HepG2 (cell line): ENCODE measurements around the gene CD300LF. TPM values are rescaled to one million over a fixed set of nuclear protein-coding genes. Genes with fewer than 3 reads are reported as not detected.

ENCODE experiments used
- FOXP4 ChIP-seq: sonication (generic); formaldehyde crosslinking; IDR thresholded peaks from 2 replicates; pipeline ENCODE4 v1.4.0; 2020; ENCODE audit warnings: missing genetic modification reagents
- KLF12 ChIP-seq: sonication (generic); formaldehyde crosslinking; IDR thresholded peaks from 2 replicates; pipeline ENCODE4 v1.4.0; 2020; ENCODE audit warnings: missing genetic modification reagents, borderline replicate concordance
- NR2C2 ChIP-seq: sonication (generic); formaldehyde crosslinking; IDR thresholded peaks from 2 replicates; pipeline ENCODE4 v1.4.0; 2020; ENCODE audit warnings: missing genetic modification reagents, mild to moderate bottlenecking, moderate library complexity, borderline replicate concordance
- RFX1 ChIP-seq: fragments of 450-650 bp; IDR thresholded peaks from 2 replicates; pipeline ENCODE4 v1.6.1; 2017
- RXRA ChIP-seq: sonication (generic); formaldehyde crosslinking; IDR thresholded peaks from 2 replicates; pipeline ENCODE4 v1.5.1; 2020; ENCODE audit warnings: missing genetic modification reagents
- SETDB1 ChIP-seq: sonication (generic); formaldehyde crosslinking; IDR thresholded peaks from 2 replicates; pipeline ENCODE4 v1.5.1; 2020; ENCODE audit warnings: missing genetic modification reagents, mild to moderate bottlenecking, borderline replicate concordance
- SRF ChIP-seq: IDR thresholded peaks from 2 replicates; pipeline ENCODE4 v1.6.1; 2011; ENCODE audit warnings: mild to moderate bottlenecking, low read depth, low read length, moderate library complexity
- TARDBP ChIP-seq: sonication (generic); formaldehyde crosslinking; IDR thresholded peaks from 2 replicates; pipeline ENCODE4 v1.8.0; 2022; ENCODE audit warnings: mild to moderate bottlenecking, missing genetic modification reagents
- TEF ChIP-seq: sonication (generic); formaldehyde crosslinking; IDR thresholded peaks from 2 replicates; pipeline ENCODE4 v1.5.0; 2020; ENCODE audit warnings: missing genetic modification reagents
- ZNF280B ChIP-seq: sonication (generic); formaldehyde crosslinking; IDR thresholded peaks from 2 replicates; pipeline ENCODE4 v1.5.0; 2020; ENCODE audit warnings: missing genetic modification reagents, mild to moderate bottlenecking, borderline replicate concordance
- ZNF296 ChIP-seq: sonication (generic); formaldehyde crosslinking; conservative IDR thresholded peaks from 2 replicates; pipeline ENCODE4 v1.5.0; 2020; ENCODE audit warnings: mild to moderate bottlenecking, missing genetic modification reagents
- ZNF431 ChIP-seq: sonication (generic); formaldehyde crosslinking; IDR thresholded peaks from 2 replicates; pipeline ENCODE4 v1.9.0; 2022; ENCODE audit warnings: missing genetic modification reagents, low read depth, mild to moderate bottlenecking, borderline replicate concordance
- ZNF549 ChIP-seq: sonication (generic); formaldehyde crosslinking; IDR thresholded peaks from 2 replicates; pipeline ENCODE4 v1.5.0; 2020; ENCODE audit warnings: missing genetic modification reagents
- ZNF557 ChIP-seq: sonication (generic); formaldehyde crosslinking; IDR thresholded peaks from 2 replicates; pipeline ENCODE4 v1.4.0; 2020; ENCODE audit warnings: missing genetic modification reagents
- ZNF768 ChIP-seq: sonication (generic); formaldehyde crosslinking; IDR thresholded peaks from 2 replicates; pipeline ENCODE4 v1.4.0; 2020; ENCODE audit warnings: missing genetic modification reagents
- polyA plus RNA-seq, 8 experiments: library from polyadenylated mRNA; depleted of rRNA in 3 of 8; stranded (reverse) in 7 of 8; unstranded in 1 of 8; fragments of >200 nt; fragmentation: Illumina TruSeq in 4 of 8; extraction: Trizol in 4 of 8; gene quantifications; 2 replicates each; pipeline versions ENCODE4 v1.2.1 to v1.2.3, GENCODE V29; 2011 to 2016; ENCODE audit warnings: low read depth in 4 of 8, missing spikeins in 1 of 8, mixed read lengths in 1 of 8; ENCODE audit not compliant: insufficient read depth in 1 of 8
- total RNA-seq, 5 experiments: library from RNA; depleted of rRNA; stranded (reverse); fragments of >200 nt; fragmentation: Illumina TruSeq; extraction: Trizol; gene quantifications; 2 replicates each; pipeline ENCODE4 v1.2.3, GENCODE V29; 2016; ENCODE audit warnings: low read depth in 1 of 5
- TF ChIP-seq, protein P1 (sequence below): IDR thresholded peaks from 2 replicates; pipeline ENCODE4 v1.6.1; 2016; ENCODE audit warnings: missing biosample characterization, missing genetic modification reagents, low read depth
- TF ChIP-seq, protein P2 (sequence below): sonication (generic); formaldehyde crosslinking; IDR thresholded peaks from 2 replicates; pipeline ENCODE4 v1.4.0; 2020; ENCODE audit warnings: missing genetic modification reagents
- TF ChIP-seq, protein P3 (sequence below): sonication (generic); formaldehyde crosslinking; IDR thresholded peaks from 2 replicates; pipeline ENCODE4 v1.4.0; 2020; ENCODE audit warnings: missing genetic modification reagents

The CD300LF gene
- total and polyA plus RNA-seq, 2 of the 13 experiments (the other 11 are each of a cell fraction or from before 2014, with no cell fraction given) = not detected

DNA sequence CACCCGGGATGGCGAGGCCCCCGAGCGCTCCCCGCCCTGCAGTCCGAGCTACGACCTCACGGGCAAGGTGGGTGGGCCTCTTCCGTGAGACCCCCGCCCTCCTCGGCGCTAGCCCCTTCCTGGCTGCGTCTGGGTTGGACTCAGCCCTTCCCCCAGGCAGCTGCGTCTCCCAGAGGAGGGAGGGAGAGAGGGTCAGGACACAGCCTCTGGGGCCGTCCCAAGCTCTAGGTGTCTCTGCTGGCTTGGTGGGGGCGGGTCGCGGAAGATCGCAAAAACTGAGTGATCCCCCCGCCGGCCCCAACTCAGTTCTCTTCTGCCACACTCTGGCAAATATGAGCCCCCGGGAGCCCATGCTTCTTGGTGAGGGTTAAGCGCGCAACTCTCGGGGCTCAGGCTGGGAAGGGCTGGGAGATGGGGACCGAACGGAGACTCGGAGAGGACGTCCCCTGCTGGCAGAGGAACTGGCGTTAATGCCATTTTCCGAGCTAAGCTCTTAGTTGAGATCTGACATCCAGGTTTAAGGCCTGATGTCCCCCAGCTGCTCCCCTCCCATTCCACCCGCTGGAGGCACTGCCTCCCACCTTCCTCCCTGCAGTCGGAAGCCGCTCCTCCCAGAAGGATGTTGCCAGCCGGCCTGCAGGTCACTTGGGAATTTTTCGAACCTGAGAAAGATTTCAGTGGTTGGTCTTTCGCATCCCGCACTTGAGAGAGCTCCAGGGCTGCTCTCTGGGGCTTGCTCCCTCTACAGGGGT lies 24.8 kb upstream of the CD300LF start (continued):
- TF ChIP-seq ZNF549 (CRISPR knock-in tag) = no peak
- TF ChIP-seq SRF = no peak
- TF ChIP-seq SETDB1 (CRISPR knock-in tag) = no peak
- TF ChIP-seq, protein P1, sequence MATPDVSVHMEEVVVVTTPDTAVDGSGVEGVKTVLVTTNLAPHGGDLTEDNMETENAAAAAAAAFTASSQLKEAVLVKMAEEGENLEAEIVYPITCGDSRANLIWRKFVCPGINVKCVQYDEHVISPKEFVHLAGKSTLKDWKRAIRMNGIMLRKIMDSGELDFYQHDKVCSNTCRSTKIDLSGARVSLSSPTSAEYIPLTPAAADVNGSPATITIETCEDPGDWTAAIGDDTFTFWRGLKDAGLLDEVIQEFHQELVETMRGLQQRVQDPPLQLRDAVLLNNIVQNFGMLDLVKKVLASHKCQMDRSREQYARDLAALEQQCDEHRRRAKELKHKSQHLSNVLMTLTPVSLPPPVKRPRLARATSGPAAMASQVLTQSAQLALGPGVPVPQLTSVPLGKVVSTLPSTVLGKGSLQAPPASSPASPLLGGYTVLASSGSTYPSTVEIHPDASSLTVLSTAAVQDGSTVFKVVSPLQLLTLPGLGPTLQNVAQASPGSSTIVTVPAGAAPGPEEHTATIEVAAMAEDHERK (CRISPR knock-in tag) = no peak
- 0 out of 2 replicates have a peak, but pooled peaks have one; percentile 20 for TF ChIP-seq ZNF768 (CRISPR knock-in tag)
- TF ChIP-seq ZNF296 = no peak
- no peak; the same call in 1 of the 2 replicates for TF ChIP-seq NR2C2 (CRISPR knock-in tag)
- peak; percentile 64; the same call in 1 of the 2 replicates for TF ChIP-seq TARDBP (CRISPR knock-in tag)
- TF ChIP-seq, protein P2, sequence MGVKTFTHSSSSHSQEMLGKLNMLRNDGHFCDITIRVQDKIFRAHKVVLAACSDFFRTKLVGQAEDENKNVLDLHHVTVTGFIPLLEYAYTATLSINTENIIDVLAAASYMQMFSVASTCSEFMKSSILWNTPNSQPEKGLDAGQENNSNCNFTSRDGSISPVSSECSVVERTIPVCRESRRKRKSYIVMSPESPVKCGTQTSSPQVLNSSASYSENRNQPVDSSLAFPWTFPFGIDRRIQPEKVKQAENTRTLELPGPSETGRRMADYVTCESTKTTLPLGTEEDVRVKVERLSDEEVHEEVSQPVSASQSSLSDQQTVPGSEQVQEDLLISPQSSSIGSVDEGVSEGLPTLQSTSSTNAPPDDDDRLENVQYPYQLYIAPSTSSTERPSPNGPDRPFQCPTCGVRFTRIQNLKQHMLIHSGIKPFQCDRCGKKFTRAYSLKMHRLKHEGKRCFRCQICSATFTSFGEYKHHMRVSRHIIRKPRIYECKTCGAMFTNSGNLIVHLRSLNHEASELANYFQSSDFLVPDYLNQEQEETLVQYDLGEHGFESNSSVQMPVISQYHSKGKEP (CRISPR knock-in tag) = no peak
- no peak; the same call in 1 of the 2 replicates for TF ChIP-seq ZNF431 (CRISPR knock-in tag)
- TF ChIP-seq, protein P3, sequence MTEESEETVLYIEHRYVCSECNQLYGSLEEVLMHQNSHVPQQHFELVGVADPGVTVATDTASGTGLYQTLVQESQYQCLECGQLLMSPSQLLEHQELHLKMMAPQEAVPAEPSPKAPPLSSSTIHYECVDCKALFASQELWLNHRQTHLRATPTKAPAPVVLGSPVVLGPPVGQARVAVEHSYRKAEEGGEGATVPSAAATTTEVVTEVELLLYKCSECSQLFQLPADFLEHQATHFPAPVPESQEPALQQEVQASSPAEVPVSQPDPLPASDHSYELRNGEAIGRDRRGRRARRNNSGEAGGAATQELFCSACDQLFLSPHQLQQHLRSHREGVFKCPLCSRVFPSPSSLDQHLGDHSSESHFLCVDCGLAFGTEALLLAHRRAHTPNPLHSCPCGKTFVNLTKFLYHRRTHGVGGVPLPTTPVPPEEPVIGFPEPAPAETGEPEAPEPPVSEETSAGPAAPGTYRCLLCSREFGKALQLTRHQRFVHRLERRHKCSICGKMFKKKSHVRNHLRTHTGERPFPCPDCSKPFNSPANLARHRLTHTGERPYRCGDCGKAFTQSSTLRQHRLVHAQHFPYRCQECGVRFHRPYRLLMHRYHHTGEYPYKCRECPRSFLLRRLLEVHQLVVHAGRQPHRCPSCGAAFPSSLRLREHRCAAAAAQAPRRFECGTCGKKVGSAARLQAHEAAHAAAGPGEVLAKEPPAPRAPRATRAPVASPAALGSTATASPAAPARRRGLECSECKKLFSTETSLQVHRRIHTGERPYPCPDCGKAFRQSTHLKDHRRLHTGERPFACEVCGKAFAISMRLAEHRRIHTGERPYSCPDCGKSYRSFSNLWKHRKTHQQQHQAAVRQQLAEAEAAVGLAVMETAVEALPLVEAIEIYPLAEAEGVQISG (CRISPR knock-in tag) = peak; percentile 53; the same call in 1 of the 2 replicates
- no peak for TF ChIP-seq RXRA
- no peak for TF ChIP-seq ZNF557 (CRISPR knock-in tag)
- no peak for TF ChIP-seq RFX1
- peak; percentile 10; the same call in 1 of the 2 replicates for TF ChIP-seq ZNF280B (CRISPR knock-in tag)
- TF ChIP-seq KLF12 (CRISPR knock-in tag) = no peak
- no peak for TF ChIP-seq TEF
- TF ChIP-seq FOXP4 (CRISPR knock-in tag) = no peak; the same call in 1 of the 2 replicates
